GM18498 (cell line): ENCODE measurements around the gene HERPUD1.
"Not testable (repeated sequence)": the region's sequence is repeated elsewhere in the genome, so short reads cannot be mapped to it uniquely, and the experiment has no call there.

Source experiments
- ATAC-seq: cut with Tn5 transposase; IDR thresholded peaks from one replicate; pipeline ENCODE4 v1.9.1; 2021; ENCODE audit warnings: mild to moderate bottlenecking, moderate library complexity; ENCODE audit not compliant: unreplicated experiment

HERPUD1 gene

DNA sequence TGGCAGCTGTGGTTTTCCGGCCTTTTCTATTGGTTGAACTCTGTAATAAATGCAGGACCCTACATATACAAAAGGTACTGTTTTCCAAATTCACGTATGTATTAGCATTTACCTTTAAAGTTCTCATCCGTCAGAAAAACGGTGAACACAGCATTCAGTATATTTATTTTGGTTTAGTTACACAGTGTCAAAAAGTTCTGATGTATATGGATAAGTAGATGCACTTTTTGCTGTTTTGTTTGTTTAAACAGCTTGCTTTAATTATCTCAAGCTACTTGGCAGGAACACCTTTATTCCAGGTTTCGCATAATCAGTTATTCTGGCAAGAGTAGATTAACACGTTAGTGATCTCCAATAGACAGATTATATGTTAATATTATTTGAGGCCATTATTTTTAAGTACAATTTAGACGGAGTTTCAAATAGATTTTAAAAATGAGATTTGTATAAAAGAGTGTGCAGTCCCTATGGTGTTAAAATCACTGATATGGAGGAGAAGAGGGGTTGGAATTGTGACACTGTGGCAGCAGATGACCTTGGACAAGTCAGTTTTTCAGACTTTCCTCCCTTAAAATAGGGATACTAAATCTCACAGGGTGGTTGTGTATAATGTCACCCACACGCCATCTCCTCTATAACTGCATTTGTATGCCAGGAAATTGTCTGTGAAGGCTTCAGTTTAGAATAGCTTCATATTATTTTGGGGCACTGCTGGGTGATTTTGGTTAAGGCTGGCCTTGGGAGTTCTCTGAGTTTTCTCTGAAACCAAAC is 2.1 kb downstream of the HERPUD1 start:
- ATAC-seq, result no peak

DNA sequence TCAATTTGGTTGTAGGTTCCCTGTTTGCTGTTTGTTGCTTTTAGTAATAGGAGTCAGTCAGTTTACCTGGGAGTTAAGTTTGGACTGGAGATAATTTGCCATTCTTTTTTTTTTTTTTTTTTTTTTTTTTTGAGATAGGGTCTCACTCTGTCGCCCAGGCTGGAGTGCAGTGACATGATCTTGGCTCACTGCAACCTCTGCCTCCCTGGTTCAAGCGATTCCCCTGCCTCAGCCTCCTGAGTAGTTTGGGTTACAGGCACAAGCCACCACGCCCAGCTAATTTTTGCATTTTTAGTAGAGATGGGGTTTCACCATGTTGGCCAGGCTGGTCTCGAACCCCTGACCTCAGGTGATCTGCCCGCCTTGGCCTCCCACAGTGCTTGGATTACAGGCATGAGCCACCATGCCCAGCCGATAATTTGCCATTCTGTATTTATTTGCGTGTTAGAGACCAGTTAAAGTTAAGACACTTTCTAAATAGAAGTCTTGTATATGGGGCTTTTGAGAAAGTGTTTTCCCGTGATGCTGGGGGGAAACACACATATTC is 2.7 kb downstream of the HERPUD1 start:
- not testable (repeated sequence) for ATAC-seq

DNA sequence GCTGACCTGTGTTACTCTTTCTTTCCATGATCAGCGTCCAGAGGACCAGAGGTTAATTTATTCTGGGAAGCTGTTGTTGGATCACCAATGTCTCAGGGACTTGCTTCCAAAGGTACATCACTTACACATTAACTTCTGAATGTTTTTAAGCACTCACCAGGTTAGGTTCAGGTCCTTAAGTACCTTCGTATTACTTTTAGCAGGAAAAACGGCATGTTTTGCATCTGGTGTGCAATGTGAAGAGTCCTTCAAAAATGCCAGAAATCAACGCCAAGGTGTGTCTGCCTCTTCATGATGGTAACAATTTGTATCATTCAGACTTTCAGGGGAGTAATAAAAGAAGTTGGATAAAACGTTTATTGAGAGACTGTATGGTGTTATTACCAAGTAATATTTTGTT is 3.3 kb downstream of the HERPUD1 start:
- ATAC-seq, result no peak

DNA sequence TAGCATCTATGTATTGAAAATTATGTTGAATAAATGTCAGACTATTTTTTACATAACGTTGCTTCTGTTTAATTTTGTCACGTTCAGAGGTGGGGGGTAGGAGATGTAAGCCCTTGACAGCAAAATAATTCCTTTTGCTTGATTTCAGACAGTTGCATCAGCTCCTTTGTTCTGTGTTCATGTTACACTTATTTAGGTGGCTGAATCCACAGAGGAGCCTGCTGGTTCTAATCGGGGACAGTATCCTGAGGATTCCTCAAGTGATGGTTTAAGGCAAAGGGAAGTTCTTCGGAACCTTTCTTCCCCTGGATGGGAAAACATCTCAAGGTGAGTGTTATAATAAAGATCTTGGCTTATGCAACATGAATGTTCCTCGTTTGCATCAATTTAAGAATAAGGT is 4.5 kb downstream of the HERPUD1 start:
- ATAC-seq, result no peak

DNA sequence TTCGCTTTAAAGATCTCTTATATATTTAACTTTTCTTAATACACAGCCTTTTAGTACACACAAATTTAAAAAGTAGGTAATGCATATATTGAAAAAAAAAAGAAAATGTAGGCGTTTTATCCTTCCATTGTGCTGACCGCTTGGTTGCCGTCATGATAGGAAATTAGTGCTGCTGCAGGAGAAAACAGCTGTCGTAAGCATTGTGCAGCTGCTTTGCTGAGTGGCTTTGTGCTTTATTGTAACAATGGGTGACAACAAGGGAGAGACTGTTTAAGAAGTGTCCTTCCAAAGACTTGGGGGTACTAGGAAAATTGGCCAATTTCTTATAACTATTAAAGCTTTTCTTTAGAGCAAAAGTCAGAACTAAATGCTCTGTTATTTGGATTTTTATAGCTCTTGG is 5.0 kb downstream of the HERPUD1 start:
- ATAC-seq, result no peak

DNA sequence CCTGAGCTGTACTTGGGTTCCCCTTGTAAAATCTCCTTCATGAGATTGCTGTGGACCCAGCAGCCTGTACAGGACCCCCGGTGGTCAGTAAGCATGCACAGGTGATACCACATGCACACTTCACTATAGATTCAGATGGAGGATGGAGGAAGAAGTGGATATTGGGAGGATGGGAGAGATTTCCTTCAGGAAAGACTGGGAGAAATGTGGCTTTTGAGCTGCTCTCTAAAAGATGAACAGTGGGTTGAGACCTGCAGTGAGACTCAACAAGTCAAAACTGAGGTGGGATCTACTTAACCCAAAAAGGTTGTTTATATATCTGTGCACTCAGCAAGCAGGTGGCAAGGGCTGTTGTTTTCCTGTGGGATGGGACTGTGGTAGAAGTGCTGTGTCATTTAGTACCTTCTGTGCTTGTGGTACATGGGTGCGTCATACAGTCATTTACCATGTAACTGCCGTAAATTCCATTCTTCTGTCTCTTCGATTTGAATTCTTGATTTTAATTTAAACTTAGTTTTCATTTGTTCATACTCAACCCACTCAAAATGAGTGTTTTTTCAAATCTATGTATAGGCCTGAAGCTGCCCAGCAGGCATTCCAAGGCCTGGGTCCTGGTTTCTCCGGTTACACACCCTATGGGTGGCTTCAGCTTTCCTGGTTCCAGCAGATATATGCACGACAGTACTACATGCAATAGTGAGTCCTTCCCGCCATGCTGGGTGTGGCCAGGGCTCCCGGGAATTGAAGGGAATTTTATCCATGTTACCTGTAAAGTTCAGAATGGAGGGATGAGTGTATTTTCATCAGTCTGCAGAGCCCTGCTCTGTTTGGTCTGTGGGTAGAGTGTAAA is 6.9 kb downstream of the HERPUD1 start:
- ATAC-seq, result no peak

DNA sequence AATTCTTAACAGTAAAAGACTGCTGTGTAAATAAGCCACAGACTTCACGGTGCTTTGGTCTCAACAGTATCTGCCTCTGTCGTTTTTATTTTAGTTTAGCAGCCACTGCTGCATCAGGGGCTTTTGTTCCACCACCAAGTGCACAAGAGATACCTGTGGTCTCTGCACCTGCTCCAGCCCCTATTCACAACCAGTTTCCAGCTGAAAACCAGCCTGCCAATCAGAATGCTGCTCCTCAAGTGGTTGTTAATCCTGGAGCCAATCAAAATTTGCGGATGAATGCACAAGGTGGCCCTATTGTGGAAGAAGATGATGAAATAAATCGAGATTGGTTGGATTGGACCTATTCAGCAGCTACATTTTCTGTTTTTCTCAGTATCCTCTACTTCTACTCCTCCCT is 7.9 kb downstream of the HERPUD1 start:
- ATAC-seq, result no peak

DNA sequence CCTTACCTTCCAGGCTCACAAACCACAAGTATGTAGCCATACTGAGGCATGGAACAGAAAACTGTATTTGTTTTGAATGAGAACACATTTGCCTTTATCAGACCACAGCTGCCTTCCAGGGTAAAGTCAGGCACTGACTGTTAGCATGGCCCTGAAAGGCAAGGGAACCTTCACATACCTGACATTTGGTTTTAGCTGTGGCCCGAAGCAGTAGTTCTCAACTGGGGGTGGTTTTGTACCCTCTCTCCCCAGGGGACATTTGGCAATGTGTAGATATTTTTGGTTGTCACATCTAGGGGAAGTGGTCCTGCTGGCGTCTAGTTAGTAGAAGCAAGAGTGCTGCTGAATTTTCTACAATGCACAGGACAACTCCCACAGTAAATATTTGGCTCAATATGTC is 9.2 kb downstream of the HERPUD1 start:
- no peak for ATAC-seq

DNA sequence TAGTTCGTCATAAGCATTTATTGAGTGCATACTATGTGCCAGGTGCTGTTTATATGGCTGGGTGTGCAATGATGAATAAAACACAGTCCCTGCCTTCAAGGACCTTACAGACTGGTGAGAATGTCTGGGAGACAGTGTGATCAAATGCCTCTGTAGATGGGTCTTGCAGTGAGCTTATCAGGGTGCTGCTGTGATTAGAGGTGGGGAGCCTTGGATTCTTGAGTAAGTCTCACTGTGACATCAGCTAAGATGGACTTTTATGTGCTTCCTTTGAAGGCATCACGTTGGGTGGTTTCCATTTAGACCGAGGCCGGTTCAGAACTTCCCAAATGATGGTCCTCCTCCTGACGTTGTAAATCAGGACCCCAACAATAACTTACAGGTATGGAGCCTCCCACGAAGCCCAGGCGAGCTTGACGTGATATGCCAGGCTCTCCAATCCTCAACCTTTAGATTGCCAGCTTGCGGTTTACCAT is 10.0 kb downstream of the HERPUD1 start:
- ATAC-seq, result no peak

DNA sequence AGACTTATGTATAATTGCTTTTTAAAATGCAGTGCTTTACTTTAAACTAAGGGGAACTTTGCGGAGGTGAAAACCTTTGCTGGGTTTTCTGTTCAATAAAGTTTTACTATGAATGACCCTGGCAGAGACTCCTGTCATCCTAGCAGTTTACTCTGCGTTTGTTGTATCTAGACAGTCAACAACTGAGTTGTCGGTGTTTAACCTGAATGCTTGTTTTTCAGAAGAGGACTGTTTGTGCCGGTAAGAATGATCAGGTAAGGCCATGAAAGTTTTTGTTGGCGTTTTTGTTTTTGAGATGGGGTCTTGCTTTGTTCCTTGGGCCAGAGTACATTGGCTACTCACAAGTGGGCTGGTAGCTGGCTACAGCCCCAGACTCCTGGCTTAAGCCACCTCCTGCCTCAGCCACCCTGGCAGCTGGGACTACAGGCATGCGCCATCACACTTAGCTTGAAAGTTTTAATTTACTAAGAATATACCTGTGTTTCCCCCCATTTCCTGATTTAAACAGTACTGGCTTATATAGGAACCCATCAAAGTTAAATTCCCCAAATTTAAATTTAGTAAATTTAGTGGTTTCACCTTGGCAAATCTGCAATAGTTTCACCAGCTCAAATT is 11.9 kb downstream of the HERPUD1 start:
- no peak for ATAC-seq

DNA sequence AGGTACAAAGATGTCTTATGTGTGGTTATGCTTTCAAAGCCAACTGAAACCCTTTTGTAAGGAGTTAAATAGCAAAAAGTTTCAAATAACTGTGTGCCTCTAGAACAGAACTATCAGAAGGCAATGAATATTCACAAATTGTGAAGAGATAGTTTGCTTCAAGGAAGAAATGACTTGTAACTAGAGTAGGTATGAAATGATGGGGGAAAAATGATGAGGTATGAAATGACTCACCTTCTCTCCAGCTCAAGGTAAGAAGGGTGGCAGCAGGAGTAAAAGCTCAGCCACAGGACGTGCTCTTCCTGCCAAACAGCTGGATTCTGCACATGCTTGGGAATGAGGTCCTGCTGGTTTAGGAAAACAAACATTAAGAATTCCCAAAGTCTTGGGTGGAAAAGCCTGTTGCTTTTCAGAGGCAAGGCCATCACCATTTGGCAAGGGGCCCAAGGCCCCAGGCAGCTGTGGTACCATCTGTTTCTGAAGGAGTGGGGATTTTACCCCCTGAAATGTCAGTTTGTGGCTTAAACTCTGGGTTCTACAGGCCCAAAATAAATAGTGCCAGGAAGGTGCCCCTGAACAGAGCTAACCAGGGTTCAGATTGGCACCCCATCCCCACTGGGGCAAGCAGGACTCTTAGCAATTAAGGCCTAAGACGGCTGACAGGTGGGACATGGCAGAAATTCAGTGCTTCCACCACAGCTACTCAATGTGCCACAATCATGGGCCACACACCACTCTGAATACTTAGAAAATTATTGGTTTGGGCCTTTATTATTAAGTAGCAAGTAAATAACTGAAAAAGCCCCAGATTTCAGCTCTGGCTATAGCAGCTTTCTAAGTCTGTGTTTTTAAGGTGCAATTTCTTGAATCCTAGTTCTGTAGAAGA is 13.3 kb downstream of the HERPUD1 start:
- no peak for ATAC-seq

DNA sequence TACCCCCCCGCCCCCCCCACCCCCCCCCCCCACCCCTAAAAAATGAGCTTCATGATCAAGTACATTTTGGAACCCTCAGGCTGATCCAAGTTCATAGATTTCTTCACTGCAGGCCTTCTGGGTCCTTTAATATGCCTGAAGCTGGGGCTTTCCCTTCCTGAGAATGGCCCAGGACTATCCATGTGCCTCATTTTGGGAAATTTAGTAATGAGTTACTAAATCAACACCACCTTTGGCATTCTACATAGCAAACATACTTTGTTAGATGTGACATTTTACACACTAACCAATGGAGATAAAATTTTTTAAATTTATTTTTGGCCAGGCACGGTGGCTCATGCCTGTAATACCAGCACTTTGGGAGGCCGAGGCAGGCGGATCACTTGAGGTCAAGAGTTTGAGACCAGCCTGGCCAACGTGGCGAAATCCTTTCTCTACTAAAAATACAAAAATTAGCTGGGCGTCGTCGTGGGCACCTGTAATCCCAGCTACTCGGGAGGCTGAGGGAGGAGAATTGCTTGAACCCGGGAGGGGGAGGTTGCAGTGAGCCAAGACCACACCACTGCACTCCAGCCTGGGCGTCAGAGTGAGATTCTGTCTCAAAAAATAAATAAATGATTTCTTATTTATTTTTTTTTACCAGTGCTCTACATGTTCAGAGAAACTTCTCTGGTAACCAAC is 14.0 kb downstream of the HERPUD1 start:
- ATAC-seq, result no peak

DNA sequence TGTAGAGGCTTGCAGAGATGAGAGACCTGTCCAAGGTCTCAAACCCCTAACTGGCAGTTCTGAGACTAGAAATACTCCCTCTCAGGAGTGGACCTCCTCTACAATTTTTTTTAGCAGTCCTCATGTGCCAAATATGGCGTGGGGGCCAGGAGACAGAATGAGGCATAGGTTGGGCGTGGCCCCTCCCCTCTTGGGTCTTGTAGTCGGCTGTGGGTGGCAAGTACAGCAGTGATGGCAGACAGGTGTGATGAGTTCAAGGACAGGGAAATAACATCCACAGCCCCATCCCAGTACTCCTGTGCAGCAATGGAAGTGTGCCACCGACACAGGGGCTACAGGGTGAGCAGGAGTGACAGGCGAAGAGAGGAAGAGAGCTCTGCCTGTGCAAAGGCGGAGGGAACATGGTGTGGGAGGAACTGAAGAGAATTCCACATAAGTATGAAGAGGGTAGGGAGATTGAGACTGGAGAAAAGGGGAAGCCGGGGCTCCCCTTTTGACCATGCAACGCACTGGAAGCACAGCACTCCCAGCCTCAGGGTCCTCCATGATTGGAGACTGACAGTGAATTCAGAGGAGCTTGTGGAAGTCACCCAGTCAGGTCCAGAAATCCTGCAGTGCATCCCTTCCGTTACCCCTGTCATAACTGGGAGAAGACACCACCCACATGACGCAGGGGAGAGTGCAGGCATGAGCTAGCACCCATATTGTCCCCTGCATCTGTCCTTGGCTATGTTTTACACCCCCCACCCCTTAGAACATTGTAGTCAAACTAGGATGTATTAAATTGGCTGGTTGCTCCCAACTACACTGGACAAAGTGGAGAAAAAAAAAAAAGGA is 15.0 kb downstream of the HERPUD1 start:
- ATAC-seq, result no peak

DNA sequence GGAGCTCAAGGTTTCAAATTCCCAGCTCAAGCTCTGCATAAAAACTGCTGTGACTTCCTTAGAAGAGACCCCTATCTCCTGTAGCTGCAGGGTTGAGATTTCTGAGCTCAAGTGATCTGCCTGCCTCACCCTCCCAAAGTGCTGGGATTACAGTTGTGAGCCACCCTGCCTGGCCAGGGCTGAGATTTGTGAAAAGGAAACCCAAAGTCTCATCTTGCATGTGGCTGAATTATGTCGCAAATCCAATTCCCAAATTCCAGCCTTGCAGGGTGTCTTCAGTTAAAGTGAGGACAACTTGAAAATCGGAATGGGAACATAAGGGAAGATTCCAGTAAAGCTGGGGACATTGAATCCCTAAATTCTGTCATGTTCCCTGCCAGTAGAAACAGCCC is 15.7 kb downstream of the HERPUD1 start:
- ATAC-seq, result no peak

DNA sequence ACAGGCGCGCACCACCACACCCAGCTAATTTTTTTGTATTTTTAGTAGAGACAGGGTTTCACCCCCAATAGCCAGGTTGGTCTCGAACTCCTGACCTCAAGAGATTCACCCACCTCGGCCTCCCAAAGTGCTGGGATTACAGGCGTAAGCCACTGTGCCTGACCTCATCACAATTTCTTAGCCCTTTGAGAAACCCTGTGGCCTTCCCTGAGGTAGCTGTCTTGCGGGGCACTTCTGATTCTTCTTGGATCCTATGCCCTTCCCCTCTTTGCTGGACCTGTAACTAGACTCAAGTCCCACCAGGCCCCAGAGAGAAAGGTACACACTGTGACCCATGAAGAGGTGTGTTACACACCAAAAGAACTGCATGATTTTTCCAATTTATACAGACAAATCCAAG is 16.3 kb downstream of the HERPUD1 start:
- no peak for ATAC-seq

DNA sequence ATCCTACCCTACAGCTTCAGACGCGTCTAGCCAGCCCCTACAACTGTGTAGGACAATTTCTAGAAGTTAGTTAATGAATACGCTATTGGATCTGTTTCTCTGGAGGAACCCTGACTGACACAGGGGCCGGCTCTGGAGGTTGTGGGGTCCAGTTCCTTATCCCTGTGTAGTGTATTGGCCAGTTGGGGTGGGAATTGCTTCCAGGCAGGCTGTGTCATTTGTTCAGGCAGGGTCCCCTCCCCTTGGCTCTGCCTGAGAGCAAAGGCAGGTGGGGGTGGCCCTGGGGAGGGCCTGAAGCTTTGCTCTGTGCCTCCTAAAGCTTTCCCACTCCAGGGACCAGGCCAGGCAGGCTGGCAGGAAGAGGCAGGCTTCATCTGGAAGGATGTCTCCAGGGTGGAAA is 18.1 kb downstream of the HERPUD1 start:
- no peak for ATAC-seq

DNA sequence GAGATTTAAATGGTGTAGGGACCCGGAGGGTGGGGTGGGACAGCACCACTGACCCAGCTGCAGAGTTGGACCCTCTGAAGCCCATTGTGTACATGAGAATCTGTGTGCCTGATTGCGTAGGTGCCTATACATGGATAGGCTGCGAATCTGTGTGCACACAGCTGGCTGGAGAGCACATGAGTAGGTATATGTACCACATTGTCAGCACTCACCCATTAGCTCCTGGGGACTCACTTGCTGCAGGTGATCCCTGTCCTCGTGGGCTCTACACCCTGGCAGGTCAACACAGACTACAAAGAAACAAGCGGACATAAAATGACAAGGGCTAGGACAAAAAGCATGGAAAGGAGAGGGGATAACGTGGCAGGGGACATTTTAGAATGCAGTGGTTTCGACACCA is 18.5 kb downstream of the HERPUD1 start:
- ATAC-seq, result no peak

DNA sequence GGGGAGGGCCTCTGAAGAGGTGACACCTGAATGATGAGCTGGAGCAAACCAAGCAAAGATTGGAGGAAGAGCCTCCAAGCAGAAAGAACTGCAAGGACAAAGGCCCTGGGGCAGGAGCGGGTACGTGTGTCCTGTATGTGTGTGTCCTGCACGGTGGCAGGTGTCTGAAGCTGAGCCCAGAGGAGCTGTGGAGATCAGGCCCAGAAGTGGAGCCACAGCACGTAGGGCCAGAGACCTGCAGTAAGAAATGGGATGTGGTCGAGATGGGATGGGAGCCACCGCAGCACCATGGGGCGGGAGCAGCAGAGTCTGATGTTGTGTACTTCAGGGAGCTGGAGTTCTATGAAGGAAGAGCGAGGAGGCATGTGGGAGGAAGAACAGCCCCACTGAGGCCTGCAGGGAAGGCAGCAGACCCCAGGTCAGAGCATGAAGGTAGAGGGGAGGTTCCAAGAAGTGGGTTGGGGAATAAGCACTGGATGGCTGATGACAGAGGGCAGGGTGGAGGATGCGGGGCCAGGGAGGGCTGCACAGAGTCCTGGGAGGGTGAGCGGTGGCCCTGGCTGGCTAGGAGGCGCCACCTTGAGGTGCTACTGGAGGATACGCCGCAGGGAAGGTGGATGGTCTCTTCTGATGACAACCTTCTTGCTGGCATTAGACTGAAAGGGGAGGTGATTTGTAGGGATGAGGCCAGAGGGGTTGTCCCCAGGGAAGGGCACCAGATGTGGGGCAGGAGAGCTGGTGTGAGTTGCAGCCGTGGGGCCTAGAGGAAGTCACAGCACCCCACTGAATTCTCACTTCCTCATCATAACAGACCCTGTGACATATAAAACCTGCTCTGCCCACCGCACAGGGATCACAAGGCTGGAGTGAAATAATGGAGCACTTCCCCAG is 19.2 kb downstream of the HERPUD1 start:
- peak; percentile 68 for ATAC-seq
